Uterus (tissue), 2 donors: ENCODE data around the gene MKX.

Source experiments
- CTCF ChIP-seq, 4 experiments: fragments of 200-600 bp in 2 of 4; fragments of 450-650 bp in 2 of 4; sonication (generic) in 2 of 4; IDR thresholded peaks; one replicate each; pipeline ENCODE4 v1.5.1; 2016 to 2019; ENCODE audit warnings: antibody characterized with exemption in 4 of 4, mild to moderate bottlenecking in 2 of 4, moderate library complexity in 1 of 4
- POLR2A ChIP-seq, 2 donors: fragments of 450-650 bp; IDR thresholded peaks; one replicate each; pipeline ENCODE4 v1.6.1; 2016; ENCODE audit warnings: antibody characterized with exemption in 2 of 2, mild to moderate bottlenecking in 1 of 2, moderate library complexity in 1 of 2

- TF ChIP-seq POLR2A (IDR thresholded peaks at IDR 0.05): no peak
- no peak for TF ChIP-seq CTCF (IDR thresholded peaks at IDR 0.05)
These were observed 46.6 kb upstream of the MKX start for GRCh38 chr10:27792216-27792615.
